Left lung (tissue), 10 donors: ENCODE results near the gene ITGA11. TPM values are rescaled to one million over a fixed set of nuclear protein-coding genes. Genes with fewer than 3 reads are reported as not detected.

Source experiments
- ATAC-seq: fragments of 200-7000 bp; cut with Tn5 transposase; one replicate; pipeline ENCODE4 v1.9.1; 2020; ENCODE audit warnings: moderate library complexity
- DNase-seq, 4 donors: peaks; one replicate each; pipeline ENCODE4 v3.0.0-alpha.2; 2013 to 2020
- H3K27ac ChIP-seq, 2 donors: fragments of 200-600 bp; sonication (generic) in 1 of 2; one replicate each; pipeline versions ENCODE4 v1.5.0 to v1.8.0; 2020 to 2021
- H3K27me3 ChIP-seq, 2 donors: fragments of 200-600 bp; sonication (generic) in 1 of 2; one replicate each; pipeline versions ENCODE4 v1.5.0 to v1.8.0; 2020 to 2021
- H3K36me3 ChIP-seq, 2 donors: fragments of 200-600 bp; sonication (generic) in 1 of 2; one replicate each; pipeline versions ENCODE4 v1.5.0 to v1.8.0; 2020 to 2021
- H3K4me1 ChIP-seq, 2 donors: fragments of 200-600 bp; one replicate each; pipeline ENCODE4 v1.8.0; 2021
- H3K4me3 ChIP-seq, 2 donors: fragments of 200-600 bp; sonication (generic) in 1 of 2; one replicate each; pipeline versions ENCODE4 v1.5.0 to v1.8.0; 2020 to 2021; ENCODE audit warnings: mild to moderate bottlenecking in 1 of 2
- H3K9me3 ChIP-seq, 2 donors: fragments of 200-600 bp; sonication (generic) in 1 of 2; one replicate each; pipeline versions ENCODE4 v1.5.0 to v1.8.0; 2020 to 2021
- CTCF ChIP-seq, 2 donors: fragments of 200-600 bp; sonication (generic) in 1 of 2; IDR thresholded peaks; one replicate each; pipeline versions ENCODE4 v1.5.0 to v1.8.0; 2021; ENCODE audit warnings: antibody characterized with exemption in 2 of 2
- intact Hi-C, 2 donors: fragments of 100-400 bp; cut with DNase I; formaldehyde crosslinking; loops; one replicate each; pipeline versions ENCODE4 v1.11.2 to v1.14.2; 2022
- polyA plus RNA-seq, 6 donors: library from polyadenylated mRNA; unstranded; fragments of 120-200 nt; gene quantifications; one replicate each; pipeline ENCODE4 v1.2.1, GENCODE V29; 2013; ENCODE audit not compliant: insufficient read length in 6 of 6
- total RNA-seq, 2 donors: library from RNA; stranded (reverse); fragmentation: NEBNext Ultra II Directional; extraction: Animal tissue kit (Norgen Biotek cat#: 25700); gene quantifications; one replicate each; pipeline ENCODE4 v1.2.1, GENCODE V29; 2021
- donor health status: DM: no; HTN: yes; CAD: no.
- donor health status: DM: no; HTN: no; CAD: no.

Gene ITGA11
- total and polyA plus RNA-seq, 8 donors, result 1.1 to 7.3 (median 1.8) TPM

GRCh38 chr15:68284616-68285258, 147.2 kb downstream of the ITGA11 start:
- no peaks in the 10 kb centered on the region for H3K27me3 ChIP-seq
- no peak for TF ChIP-seq CTCF (IDR thresholded peaks at IDR 0.05)
- H3K4me3 ChIP-seq, result no peak overlapping the region
- H3K9me3 ChIP-seq, result no peaks in the 10 kb centered on the region
- no peak overlapping the region for H3K27ac ChIP-seq
- intact Hi-C loops, result no loop called here
- H3K36me3 ChIP-seq, result peaks cover 0 to 18% of the 10 kb centered on the region in 2 donors
- H3K4me1 ChIP-seq, result peaks cover 28 to 97% of the 10 kb centered on the region in 2 donors
- DNase-seq (no peak), ATAC-seq (no peak)

GRCh38 chr15:68283401-68283800, 148.6 kb downstream of the ITGA11 start:
- Histone ChIP-seq H3K4me1 (peaks cover 30 to 93% of the 10 kb centered on the region in 2 donors), H3K36me3 (peaks cover 0 to 12% of the 10 kb centered on the region in 2 donors), H3K9me3 (no peaks in the 10 kb centered on the region), H3K27me3 (no peaks in the 10 kb centered on the region), H3K27ac (no peak overlapping the region), H3K4me3 (no peak overlapping the region)
- intact Hi-C loops, result no loop called here
- ATAC-seq (no peak), DNase-seq (no peak)
- no peak for TF ChIP-seq CTCF (IDR thresholded peaks at IDR 0.05)

GRCh38 chr15:68281008-68281407, 151.0 kb downstream of the ITGA11 start:
- ATAC-seq, result no peak
- intact Hi-C loops, result no loop called here
- Histone ChIP-seq H3K36me3 (peaks cover 0 to 12% of the 10 kb centered on the region in 2 donors), H3K4me3 (peak overlapping the region in 1 of 2 donors; percentile 79), H3K4me1 (peaks cover 30 to 76% of the 10 kb centered on the region in 2 donors), H3K9me3 (no peaks in the 10 kb centered on the region), H3K27ac (peak overlapping the region; percentile 28 to 59), H3K27me3 (no peaks in the 10 kb centered on the region)
- TF ChIP-seq CTCF (IDR thresholded peaks at IDR 0.05), result no peak
- DNase-seq, result no peak

- H3K27me3 ChIP-seq, result no peaks in the 10 kb centered on the region
- H3K4me1 ChIP-seq, result peaks cover 23 to 66% of the 10 kb centered on the region in 2 donors
- no peaks in the 10 kb centered on the region for H3K9me3 ChIP-seq
- intact Hi-C loops, result no loop called here
- no peak for TF ChIP-seq CTCF (IDR thresholded peaks at IDR 0.05)
- no peak for DNase-seq
- ATAC-seq, result no peak
- peak overlapping the region; percentile 8 to 79 for H3K4me3 ChIP-seq
- H3K36me3 ChIP-seq, result peaks cover 0 to 12% of the 10 kb centered on the region in 2 donors
- peak overlapping the region; percentile 95 to 97 for H3K27ac ChIP-seq
These were observed 151.9 kb downstream of the ITGA11 start for GRCh38 chr15:68279779-68280753.
